ENCODE measurements around the gene BRIP1.

BRIP1 gene

DNA sequence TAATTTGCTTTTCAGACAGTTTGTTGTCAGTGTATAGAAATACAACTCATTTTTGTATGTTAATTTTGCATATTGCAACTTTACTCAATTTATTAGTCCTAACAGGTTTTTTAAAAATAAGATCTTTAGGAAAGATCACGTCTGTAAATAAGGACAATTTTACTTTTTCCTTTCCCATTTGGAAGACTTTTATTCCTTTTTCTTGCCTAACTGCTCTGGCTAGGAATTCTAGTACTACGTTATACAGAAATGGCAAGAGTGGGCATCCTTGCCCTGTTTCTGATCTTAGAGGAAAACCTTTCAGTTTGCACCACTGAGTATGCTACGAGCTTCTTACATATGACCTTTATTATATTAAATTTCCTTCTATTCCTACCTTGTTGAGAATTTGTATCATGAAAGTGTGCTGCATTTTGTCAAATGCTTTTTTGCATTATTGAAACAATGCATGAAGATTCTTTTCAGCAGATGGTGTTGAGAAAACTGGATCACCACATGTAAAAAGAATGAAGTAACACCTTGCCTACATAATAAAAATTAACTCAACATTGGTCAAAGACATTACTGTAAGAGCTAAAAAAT, 113.4 kb downstream of the BRIP1 start:
- TF ChIP-seq CTCF (IDR thresholded peaks at IDR 0.05) = no peak
- H3K36me3 Mint-ChIP-seq (ENCODE audit: low read depth) = peaks cover 84% of the 10 kb centered on the region
- DNase-seq = no peak
- H3K4me3 Mint-ChIP-seq = no peak overlapping the region
- H3K4me1 Mint-ChIP-seq = no peaks in the 10 kb centered on the region
- H3K9me3 Mint-ChIP-seq = peaks cover 39% of the 10 kb centered on the region
- H3K27me3 Mint-ChIP-seq (ENCODE audit: low read depth, poor library complexity) = no peaks in the 10 kb centered on the region
- no peak overlapping the region for H3K27ac Mint-ChIP-seq

DNA sequence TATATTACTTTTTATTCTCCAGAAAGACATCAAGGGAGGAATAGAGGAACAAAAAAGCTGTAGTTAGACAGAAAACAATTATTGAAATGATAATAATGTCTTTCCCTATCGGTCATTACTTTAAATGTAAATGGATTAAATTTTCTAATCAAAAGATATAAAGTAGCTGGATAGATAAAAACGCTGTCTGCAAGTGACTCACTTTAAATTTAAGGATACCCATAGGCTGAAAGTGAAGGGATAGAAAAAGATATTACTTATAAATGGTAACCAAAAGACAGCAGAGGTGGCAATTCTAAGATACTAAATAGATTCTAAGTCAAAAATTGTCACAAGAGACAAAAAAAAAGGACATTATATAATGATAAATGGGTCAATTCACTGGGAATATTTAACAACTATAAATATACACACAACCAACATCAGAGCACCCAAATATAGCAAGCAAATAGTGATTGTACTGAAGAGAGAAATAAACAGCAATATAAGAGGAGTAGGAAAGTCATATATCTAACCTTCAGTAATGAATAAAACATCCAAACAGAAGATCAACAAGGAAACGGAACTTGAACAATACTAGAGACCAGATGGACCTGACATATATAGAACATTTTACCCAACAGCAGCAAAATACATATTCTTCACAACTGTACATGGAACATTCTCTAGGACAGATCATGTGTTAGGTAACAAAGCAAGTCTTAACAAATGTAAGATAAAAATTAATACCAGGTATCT, 116.9 kb downstream of the BRIP1 start:
- Mint-ChIP-seq H3K27ac (no peak overlapping the region), H3K36me3 (ENCODE audit: low read depth) (peaks cover 90% of the 10 kb centered on the region), H3K4me3 (no peak overlapping the region), H3K27me3 (ENCODE audit: low read depth, poor library complexity) (no peaks in the 10 kb centered on the region), H3K9me3 (peaks cover 51% of the 10 kb centered on the region), H3K4me1 (no peaks in the 10 kb centered on the region)
- no peak for TF ChIP-seq CTCF (IDR thresholded peaks at IDR 0.05)
- DNase-seq = no peak

DNA sequence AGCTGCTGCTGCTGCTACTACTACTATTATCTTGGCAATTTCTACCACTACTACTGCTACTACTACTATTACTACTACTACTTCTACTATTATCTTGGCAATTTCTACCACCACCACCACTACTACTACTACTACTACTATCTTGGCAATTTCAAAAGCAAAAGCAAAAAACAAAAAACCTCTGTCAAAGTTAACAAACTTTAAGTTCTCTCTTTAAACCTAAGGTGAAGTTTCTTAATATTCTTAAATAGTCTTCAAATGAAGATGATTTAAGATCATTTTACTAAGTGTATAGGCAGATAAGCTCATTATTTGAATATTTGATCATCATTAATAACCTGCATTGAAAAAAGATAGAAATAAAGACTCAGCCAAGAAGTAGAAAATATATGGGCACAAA, 118.5 kb downstream of the BRIP1 start:
- Mint-ChIP-seq H3K36me3 (ENCODE audit: low read depth) (peaks cover 91% of the 10 kb centered on the region), H3K4me3 (no peak overlapping the region), H3K27ac (no peak overlapping the region), H3K27me3 (ENCODE audit: low read depth, poor library complexity) (no peaks in the 10 kb centered on the region), H3K9me3 (peaks cover 50% of the 10 kb centered on the region), H3K4me1 (no peaks in the 10 kb centered on the region)
- DNase-seq = no peak
- no peak for TF ChIP-seq CTCF (IDR thresholded peaks at IDR 0.05)

GRCh38 chr17:61744252-61744651, 119.1 kb downstream of the BRIP1 start:
- Mint-ChIP-seq H3K27ac (no peak overlapping the region), H3K9me3 (peaks cover 48% of the 10 kb centered on the region), H3K27me3 (ENCODE audit: low read depth, poor library complexity) (no peaks in the 10 kb centered on the region), H3K36me3 (ENCODE audit: low read depth) (peaks cover 91% of the 10 kb centered on the region), H3K4me1 (no peaks in the 10 kb centered on the region), H3K4me3 (no peak overlapping the region)
- no peak for DNase-seq
- TF ChIP-seq CTCF (IDR thresholded peaks at IDR 0.05) = no peak

- no peaks in the 10 kb centered on the region for H3K4me1 Mint-ChIP-seq
These were observed 119.6 kb downstream of the BRIP1 start for GRCh38 chr17:61743766-61744165.

More at GRCh38 chr17:61743766-61744165, 119.6 kb downstream of the BRIP1 start:
- peaks cover 43% of the 10 kb centered on the region for H3K9me3 Mint-ChIP-seq
- DNase-seq = no peak
- no peak overlapping the region for H3K27ac Mint-ChIP-seq
- H3K27me3 Mint-ChIP-seq (ENCODE audit: low read depth, poor library complexity) = no peaks in the 10 kb centered on the region
- H3K36me3 Mint-ChIP-seq (ENCODE audit: low read depth) = peaks cover 91% of the 10 kb centered on the region
- no peak for TF ChIP-seq CTCF (IDR thresholded peaks at IDR 0.05)
- no peak overlapping the region for H3K4me3 Mint-ChIP-seq

Measured in nephron progenitor cell (in vitro differentiated cells).